ENCODE results near the gene PRKAG3. TPM values are rescaled to one million over a fixed set of nuclear protein-coding genes. Genes with fewer than 3 reads are reported as not detected.

Gene PRKAG3
- total and polyA plus RNA-seq, 4 donors = 0.01 TPM; not detected in 3

DNA sequence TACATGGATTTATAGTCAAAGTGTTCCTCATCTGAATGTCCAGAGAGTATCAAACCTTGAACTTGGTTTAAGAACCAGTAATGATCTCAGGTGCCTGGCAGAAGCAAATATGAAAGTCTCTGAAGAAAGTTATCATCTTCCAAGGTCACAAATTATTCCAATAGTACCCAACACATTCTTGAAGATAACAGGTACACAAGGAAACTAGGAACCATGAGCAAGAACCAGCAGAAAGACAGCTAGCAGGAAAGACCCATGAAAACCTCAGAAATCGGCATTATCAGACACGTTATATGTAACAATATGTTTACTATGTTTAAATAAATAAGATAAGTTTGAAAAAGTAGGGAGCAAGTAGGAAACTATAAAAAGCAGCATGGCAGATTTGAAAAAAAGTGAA is 5.9 kb upstream of the PRKAG3 start:
- peaks cover 0 to 4% (median 0%) of the 10 kb centered on the region in 5 donors for H3K4me1 ChIP-seq (ENCODE audit: control insufficient read depth in 5 of 5, insufficient read depth in 5 of 5, low read length in 5 of 5)
- H3K9me3 ChIP-seq (ENCODE audit: control insufficient read depth in 4 of 4, insufficient read depth in 3 of 4, low read length in 3 of 4) = peaks cover 0 to 6% (median 0%) of the 10 kb centered on the region in 4 donors
- H3K27me3 ChIP-seq (ENCODE audit: control insufficient read depth in 3 of 3, insufficient read depth in 3 of 3, low read length in 2 of 3) = peaks cover 0 to 5% (median 3%) of the 10 kb centered on the region in 3 donors
- TF ChIP-seq, protein P1, sequence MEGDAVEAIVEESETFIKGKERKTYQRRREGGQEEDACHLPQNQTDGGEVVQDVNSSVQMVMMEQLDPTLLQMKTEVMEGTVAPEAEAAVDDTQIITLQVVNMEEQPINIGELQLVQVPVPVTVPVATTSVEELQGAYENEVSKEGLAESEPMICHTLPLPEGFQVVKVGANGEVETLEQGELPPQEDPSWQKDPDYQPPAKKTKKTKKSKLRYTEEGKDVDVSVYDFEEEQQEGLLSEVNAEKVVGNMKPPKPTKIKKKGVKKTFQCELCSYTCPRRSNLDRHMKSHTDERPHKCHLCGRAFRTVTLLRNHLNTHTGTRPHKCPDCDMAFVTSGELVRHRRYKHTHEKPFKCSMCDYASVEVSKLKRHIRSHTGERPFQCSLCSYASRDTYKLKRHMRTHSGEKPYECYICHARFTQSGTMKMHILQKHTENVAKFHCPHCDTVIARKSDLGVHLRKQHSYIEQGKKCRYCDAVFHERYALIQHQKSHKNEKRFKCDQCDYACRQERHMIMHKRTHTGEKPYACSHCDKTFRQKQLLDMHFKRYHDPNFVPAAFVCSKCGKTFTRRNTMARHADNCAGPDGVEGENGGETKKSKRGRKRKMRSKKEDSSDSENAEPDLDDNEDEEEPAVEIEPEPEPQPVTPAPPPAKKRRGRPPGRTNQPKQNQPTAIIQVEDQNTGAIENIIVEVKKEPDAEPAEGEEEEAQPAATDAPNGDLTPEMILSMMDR (IDR thresholded peaks at IDR 0.05; ENCODE audit: control extremely low read depth, extremely low read depth) = no peak
- H3K27ac ChIP-seq (ENCODE audit: low read depth in 1 of 2, low read length in 1 of 2) = no peak overlapping the region
- WGBS, 2 donors = 90 to 94% methylated on average over 2 of the region's 2 CpGs
- no peak for ATAC-seq (ENCODE audit: insufficient read depth, low FRiP score)
- no peaks in the 10 kb centered on the region for H3K36me3 ChIP-seq (ENCODE audit: control insufficient read depth in 4 of 4, insufficient read depth in 4 of 4, low read length in 4 of 4)
- no peak overlapping the region for H3K9ac ChIP-seq (ENCODE audit: insufficient read depth in 1 of 2, low read length in 2 of 2)
- H3K4me3 ChIP-seq = no peak overlapping the region
- DNase-seq = no peak

DNA sequence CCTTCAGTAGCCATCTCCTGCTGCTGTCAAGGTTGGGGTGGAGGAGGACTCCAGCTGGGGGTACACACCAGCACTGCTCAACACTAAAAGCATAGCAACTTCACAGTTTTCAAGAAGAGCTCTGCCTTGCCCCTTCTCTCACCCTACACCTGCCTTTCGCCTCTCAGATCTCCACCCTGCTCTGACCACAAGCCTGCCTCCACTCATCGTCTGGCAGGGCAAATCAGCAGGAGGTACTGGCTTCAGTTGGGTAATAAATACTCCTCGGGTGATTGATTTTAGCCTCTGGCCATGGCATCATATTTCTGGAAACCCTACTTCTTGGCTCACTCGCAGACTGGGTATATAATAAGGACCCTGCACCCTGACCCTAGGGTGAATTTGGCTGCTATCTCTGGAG is 3.1 kb upstream of the PRKAG3 start:
- Histone ChIP-seq H3K9ac (ENCODE audit: insufficient read depth in 1 of 2, low read length in 2 of 2) (no peak overlapping the region), H3K4me1 (ENCODE audit: control insufficient read depth in 5 of 5, insufficient read depth in 5 of 5, low read length in 5 of 5) (peaks cover 0 to 7% (median 0%) of the 10 kb centered on the region in 5 donors), H3K27me3 (ENCODE audit: control insufficient read depth in 3 of 3, insufficient read depth in 3 of 3, low read length in 2 of 3) (peaks cover 0 to 5% (median 3%) of the 10 kb centered on the region in 3 donors), H3K27ac (ENCODE audit: low read depth in 1 of 2, low read length in 1 of 2) (no peak overlapping the region), H3K4me3 (no peak overlapping the region), H3K36me3 (ENCODE audit: control insufficient read depth in 4 of 4, insufficient read depth in 4 of 4, low read length in 4 of 4) (no peaks in the 10 kb centered on the region), H3K9me3 (ENCODE audit: control insufficient read depth in 4 of 4, insufficient read depth in 3 of 4, low read length in 3 of 4) (peaks cover 0 to 6% (median 0%) of the 10 kb centered on the region in 4 donors)
- ATAC-seq (ENCODE audit: insufficient read depth, low FRiP score) = no peak
- TF ChIP-seq, protein P1 (IDR thresholded peaks at IDR 0.05; ENCODE audit: control extremely low read depth, extremely low read depth) = no peak
- 75 to 78% methylated on average over 4 of the region's 4 CpGs for WGBS, 2 donors
- no peak for DNase-seq

DNA sequence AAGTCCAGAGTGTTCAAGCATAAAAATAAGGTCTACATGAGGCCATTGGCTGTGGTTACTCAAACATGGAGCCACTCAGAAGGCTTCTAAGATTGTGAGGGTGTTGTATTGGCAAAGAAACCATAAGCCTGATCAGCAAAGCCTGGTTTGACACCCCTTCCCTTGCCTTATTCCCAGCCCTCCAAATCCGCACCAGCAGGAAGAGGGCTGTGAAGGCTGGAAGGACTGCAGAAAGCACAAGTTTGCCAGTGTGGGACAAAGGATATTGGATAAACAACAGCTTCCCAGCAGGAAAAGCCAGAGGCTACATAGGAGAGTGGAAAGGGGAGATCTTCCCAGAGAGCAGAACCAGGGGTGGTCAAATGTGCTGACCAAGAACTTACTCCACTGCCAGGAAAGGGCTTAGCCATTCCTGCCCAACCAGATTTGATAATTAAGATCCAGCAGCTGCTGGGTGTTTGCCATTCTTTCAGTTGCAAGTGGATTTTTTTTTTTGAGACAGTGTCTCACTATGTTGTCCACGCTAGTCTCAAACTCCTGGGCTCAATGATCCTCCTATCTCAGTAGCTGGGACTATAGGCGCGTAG is 1.5 kb upstream of the PRKAG3 start:
- H3K27me3 ChIP-seq (ENCODE audit: control insufficient read depth in 3 of 3, insufficient read depth in 3 of 3, low read length in 2 of 3) = peaks cover 0 to 5% (median 3%) of the 10 kb centered on the region in 3 donors
- peaks cover 0 to 7% (median 0%) of the 10 kb centered on the region in 5 donors for H3K4me1 ChIP-seq (ENCODE audit: control insufficient read depth in 5 of 5, insufficient read depth in 5 of 5, low read length in 5 of 5)
- peaks cover 0 to 6% (median 0%) of the 10 kb centered on the region in 4 donors for H3K9me3 ChIP-seq (ENCODE audit: control insufficient read depth in 4 of 4, insufficient read depth in 3 of 4, low read length in 3 of 4)
- 79 to 86% methylated on average over 4 of the region's 4 CpGs for WGBS, 2 donors
- no peak for ATAC-seq (ENCODE audit: insufficient read depth, low FRiP score)
- DNase-seq = peak in 1 of 3 donors; percentile 6
- H3K36me3 ChIP-seq (ENCODE audit: control insufficient read depth in 4 of 4, insufficient read depth in 4 of 4, low read length in 4 of 4) = no peaks in the 10 kb centered on the region
- H3K27ac ChIP-seq (ENCODE audit: low read depth in 1 of 2, low read length in 1 of 2) = no peak overlapping the region
- TF ChIP-seq, protein P1 (IDR thresholded peaks at IDR 0.05; ENCODE audit: control extremely low read depth, extremely low read depth) = no peak
- no peak overlapping the region for H3K9ac ChIP-seq (ENCODE audit: insufficient read depth in 1 of 2, low read length in 2 of 2)
- H3K4me3 ChIP-seq = no peak overlapping the region
